Suppressor macrophage treated with lipopolysaccharide for 4 hours (primary cell): ENCODE results near the gene GPATCH1.
"Not testable (repeated sequence)": the region's sequence is repeated elsewhere in the genome, so short reads cannot be mapped to it uniquely, and the experiment has no call there.

ENCODE experiments used
- DNase-seq: peaks from one replicate; pipeline ENCODE4 v3.0.0-alpha.2; 2020

GPATCH1 gene, protein sequence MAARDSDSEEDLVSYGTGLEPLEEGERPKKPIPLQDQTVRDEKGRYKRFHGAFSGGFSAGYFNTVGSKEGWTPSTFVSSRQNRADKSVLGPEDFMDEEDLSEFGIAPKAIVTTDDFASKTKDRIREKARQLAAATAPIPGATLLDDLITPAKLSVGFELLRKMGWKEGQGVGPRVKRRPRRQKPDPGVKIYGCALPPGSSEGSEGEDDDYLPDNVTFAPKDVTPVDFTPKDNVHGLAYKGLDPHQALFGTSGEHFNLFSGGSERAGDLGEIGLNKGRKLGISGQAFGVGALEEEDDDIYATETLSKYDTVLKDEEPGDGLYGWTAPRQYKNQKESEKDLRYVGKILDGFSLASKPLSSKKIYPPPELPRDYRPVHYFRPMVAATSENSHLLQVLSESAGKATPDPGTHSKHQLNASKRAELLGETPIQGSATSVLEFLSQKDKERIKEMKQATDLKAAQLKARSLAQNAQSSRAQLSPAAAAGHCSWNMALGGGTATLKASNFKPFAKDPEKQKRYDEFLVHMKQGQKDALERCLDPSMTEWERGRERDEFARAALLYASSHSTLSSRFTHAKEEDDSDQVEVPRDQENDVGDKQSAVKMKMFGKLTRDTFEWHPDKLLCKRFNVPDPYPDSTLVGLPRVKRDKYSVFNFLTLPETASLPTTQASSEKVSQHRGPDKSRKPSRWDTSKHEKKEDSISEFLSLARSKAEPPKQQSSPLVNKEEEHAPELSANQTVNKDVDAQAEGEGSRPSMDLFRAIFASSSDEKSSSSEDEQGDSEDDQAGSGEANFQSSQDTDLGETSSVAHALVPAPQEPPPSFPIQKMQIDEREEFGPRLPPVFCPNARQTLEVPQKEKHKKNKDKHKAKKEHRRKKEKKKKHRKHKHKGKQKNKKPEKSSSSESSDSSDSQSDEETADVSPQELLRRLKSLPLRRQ

DNA sequence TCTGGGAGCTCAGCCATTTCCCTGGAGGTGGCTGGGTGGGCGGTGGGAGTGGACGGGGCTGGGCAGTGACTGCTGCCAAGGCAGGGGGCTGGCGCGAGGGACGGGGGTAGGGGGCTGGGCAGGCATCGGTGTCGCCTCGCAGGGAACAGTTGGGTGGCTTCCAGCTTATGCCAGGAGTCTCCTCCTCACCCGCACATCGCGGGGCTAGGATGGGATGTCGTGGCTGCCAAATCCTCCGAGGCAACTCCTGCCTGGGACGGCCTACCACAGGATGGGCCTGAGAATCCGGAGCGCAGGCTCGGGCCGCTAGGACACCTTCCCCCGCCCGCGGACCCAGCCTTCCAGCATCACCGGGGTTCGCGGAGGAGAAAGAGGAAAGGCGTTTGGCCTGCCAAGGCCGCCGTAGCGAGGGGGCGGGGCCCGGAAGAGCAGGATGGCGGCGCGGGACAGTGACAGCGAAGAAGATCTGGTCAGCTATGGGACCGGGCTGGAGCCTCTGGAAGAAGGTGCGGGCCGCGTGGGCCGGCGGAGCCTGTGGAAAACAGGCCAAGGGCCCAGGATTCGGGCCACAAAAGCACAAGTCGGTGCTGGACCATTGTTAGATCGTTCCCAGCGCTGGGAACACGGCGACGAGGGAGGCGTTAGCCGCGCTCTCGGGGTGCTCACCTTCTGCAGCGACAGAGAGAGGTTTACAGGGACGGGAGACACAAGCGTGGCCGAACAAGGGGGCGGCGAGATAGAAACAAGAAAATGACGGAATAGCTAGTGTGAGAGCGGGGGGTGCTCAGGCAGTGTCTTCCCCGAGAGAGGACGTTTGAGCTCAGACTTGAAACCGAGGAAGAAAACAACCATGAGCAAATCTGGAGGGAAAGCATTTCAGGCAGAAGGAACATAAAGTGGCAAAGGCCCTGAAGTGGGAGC lies at the start of gene GPATCH1:
TSS of gene GPATCH1 (plus strand) at position 421 of the 921 bp plus-strand sequence. CDS start at position 434, 13 bp downstream.
- DNase-seq, result peak; percentile 86

DNA sequence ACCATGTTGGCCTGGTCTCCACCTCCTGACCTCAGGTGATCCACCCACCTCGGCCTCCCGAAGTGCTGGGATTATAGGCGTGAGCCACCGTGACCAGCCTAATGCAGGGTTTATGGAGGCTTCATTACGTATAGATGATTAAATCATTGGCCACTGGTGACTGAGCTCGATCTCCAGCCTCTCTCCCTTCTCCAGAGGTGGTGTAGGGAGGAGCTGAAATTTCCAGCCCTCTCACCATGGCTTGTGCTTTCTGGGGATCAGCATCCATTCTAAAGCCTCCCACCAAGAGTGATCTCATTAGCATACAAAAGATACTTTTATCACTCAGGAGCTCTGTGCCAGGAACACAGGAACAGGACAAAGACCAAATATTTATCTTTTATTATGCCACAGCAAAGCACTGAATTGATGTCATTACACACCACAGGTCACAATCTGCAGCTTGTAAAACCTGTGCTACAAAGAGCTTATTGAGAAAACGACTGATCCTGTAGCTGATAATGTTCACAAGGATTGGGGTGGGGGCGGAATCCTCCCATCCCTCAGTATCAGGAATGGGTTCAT lies 48.7 kb upstream of the GPATCH1 start:
- no peak for DNase-seq

DNA sequence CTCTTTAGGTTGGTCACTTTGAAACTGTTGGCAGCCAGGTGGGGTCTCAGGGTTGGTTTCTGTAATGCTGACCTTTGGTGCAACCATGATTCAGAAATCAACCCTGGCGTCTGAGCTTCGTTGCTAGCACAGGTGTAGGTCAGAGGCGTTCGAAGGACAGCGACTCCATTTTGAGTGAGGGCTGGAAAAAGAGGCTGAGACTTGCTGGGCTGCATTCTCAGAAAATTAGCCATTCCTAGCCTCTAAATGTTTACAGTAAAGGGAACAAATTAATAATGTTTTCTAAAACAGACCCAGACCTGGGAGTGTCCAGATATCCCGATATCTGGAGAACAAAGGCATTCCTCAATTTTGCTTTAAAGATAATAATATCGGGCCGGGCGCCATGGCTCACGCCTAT lies 45.5 kb upstream of the GPATCH1 start:
- DNase-seq, result no peak

DNA sequence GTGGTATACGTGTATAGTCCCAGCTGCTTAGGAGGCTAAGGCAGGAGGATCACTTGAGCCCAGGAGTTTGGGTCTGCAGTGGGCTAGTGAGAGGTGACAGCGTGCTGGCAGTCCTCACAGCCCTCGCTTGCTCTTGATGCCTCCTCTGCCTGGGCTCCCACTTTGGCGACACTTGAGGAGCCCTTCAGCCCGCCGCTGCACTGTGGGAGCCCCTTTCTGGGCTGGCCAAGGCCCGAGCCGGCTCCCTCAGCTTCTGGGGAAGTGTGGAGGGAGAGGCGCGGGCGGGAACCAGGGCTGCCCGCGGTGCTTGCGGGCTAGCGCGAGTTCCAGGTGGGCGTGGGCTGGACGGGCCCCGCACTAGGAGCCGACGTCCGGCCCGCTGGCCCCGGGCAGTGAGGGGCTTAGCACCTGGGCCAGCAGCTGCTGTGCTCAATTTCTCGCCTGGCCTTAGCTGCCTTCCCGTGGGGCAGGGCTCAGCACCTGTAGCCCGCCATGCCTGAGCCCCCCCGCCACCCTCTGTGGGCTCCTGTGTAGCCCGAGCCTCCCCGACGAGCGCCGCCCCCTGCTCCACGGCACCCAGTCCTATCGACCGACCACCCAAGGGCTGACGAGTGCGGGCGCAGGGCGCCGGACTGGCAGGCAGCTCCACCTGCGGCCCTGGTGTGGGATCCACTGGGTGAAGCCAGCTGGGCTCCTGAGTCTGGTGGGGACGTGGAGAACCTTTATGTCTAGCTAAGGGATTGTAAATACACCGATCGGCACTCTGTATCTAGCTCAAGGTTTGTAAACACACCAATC lies 44.4 kb upstream of the GPATCH1 start:
- DNase-seq, result not testable (repeated sequence)

DNA sequence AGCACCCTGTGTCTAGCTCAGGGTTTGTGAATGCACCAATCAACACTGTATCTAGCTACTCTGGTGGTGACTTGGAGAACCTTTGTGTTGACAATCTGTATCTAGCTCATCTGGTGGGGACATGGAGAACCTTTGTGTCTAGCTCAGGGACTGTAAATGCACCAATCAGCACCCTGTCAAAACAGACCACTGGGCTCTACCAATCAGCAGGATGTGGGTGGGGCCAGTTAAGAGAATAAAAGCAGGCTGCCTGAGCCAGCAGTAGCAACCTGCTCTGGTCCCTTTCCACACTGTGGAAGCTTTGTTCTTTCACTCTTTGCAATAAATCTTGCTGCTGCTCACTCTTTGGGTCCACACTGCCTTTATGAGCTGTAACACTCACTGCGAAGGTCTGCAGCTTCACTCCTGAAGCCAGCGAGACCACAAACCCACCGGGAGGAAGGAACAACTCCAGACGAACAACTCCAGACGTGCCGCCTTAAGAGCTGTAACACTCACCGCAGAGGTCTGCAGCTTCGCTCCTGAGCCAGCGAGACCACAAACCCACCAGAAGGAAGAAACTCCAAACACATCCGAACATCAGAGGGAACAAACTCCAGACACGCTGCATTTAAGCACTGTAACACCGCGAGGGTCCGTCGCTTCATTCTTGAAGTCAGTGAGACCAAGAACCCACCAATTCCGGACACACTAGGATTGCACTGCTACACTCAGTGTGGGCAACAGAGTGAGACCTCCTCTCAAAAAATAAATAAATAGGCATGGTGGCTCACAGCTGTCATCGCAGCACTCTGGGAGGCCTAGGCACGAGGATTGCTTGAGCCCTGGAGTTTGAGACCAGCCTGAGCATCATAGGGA lies 43.6 kb upstream of the GPATCH1 start:
- not testable (repeated sequence) for DNase-seq

DNA sequence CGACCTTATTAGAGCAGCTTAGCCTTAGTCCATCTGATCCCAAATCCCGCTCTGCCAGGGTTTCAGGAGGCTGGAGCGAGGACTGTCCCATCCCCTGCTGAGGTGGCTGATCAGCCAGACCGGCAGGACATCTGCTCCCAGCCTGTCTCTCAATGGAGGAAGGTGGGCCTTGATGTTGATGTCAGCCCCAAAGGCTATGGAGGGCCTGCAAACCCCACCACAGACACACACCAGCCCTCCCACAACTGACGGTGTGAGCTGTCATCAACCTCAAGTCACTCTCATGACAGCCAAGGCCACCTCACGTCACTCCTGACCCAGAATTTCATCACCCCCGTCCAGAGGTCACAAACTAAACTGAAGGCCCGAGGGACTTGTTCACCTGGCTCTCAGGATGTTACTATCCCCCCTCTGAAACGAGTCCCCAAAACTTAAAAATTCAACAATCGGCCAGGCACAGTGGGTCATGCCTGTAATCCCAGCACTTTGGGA lies 41.8 kb upstream of the GPATCH1 start:
- DNase-seq, result no peak

DNA sequence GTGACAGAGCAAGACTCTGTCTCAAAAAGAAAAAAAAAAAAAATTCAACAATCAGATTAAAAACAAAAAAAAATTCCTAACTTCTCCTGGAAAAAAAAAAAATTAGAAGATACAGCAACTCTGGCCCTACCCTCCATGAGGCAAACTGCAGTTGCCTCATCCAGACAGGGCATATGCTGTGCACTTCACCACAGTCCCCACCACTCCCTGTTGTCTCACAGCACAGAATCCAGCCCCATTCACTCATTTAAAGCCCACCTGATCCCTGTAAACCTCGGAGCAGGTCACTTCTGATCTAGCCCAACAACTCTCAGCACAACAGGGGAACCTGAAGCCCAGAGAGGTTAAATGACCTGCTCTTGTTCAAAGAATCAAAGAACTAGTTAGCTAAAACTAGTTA lies 41.2 kb upstream of the GPATCH1 start:
- DNase-seq, result no peak

DNA sequence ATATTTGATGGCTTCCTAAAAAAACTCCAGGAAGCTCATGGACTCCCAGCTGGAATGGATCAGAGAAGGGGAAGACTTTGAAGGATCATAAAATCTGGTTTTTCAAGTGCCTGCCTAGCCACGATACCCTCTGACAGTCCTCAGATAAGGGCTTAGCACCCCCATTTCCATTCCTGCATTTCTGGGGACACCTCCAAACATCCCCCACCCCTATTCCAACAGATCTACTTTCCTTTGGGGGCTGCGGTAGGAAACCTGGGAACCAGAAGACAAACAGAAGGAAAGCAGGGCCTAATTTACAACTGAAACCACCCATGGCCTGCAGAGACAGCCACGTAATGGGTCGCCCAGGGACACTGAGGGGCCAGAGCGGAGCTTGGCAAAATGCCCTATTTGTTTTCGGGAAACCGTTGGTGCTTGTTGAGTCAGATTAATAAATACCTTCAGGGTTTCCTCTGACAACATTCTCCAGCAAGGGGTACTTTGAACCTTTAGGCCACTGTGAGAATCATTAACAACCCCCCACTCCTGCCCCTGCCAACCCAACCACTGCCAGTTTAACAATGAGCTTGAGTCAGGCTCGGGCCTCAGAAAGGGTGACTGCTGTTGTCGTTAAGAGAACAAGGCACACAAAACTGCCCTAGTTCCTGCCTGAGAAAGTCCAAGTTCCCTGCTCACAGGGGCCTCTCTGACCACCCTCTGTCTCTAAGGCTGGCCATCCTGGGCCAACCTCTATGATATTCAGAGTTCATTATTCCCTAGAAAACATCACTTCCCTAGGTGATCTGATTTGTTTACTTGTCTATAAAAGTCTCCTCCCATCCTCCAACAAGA lies 39.8 kb upstream of the GPATCH1 start:
- DNase-seq, result no peak

DNA sequence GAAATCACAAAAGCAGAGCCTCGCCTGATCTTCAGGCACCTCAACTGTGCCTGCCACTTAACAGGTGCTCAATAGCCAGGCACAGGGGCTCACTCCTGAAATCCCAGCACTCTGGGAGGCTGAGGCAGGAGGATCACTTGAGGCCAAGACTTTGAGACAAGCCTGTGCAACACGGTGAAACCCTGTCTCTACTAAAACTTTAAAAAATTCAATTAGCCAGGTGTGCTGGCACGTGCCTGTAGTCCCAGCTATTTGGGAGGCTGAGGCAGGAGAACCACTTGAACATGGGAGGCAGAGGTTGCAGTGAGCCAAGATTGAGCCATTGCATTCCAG lies 39.2 kb upstream of the GPATCH1 start:
- DNase-seq, result not testable (repeated sequence)

DNA sequence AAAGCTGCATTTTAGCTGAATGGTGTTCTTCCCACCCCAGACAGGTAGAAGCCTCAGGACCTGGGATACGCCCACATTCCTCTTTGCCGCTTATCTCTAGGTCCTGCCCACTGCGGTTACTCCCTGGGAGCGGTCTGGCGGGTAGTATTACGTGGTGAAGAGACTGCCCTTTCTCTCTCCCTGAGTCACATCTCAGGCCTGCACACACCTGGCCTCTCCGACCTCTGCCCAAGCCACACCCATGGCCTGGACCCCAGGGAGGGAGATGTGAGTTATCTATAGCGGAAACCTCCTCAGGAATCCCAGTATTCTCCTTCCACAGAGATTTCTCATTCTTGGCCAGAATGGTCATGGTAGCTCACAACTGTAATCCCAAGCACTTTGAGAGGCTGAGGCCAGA lies 33.6 kb upstream of the GPATCH1 start:
- no peak for DNase-seq

DNA sequence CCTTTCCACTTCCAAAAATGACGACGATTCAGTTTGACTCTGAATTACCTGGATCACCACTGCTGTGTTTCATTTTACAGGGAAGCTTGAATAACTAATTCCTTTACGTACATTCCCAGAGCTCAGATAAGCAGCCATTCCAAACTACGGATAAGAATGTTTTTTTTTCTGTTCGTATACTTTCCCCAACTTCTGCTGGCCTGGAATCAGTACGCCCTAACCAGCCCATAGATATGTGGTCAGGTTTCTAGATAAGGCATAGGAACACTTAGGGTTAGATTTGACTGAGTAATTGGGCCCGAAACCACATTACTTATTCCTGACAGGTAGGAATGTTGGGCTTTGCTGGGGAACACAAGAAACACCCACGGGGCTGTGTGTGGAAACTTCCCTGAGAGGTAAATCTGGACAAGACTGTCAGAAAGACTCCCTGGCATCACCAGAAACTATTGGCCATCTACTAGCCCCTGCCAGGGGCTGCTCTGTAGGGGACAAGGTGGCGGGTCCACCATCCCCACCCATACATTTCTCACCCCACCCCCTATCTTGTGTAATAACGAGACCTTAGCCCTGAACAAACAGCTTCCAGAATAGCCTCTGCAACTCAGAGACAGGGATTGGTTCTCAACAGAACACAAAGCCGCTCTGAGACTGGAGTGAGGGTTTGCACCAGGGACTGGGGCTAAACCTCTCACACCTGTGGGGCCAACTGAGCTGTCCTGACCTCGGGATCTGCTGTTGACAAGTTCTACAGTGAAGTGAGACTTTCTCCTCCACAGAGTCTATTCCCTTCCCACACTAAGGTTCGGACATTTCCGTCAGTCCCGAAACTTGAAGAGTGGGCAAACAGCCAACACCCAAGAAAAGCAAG lies 31.9 kb upstream of the GPATCH1 start:
- no peak for DNase-seq

DNA sequence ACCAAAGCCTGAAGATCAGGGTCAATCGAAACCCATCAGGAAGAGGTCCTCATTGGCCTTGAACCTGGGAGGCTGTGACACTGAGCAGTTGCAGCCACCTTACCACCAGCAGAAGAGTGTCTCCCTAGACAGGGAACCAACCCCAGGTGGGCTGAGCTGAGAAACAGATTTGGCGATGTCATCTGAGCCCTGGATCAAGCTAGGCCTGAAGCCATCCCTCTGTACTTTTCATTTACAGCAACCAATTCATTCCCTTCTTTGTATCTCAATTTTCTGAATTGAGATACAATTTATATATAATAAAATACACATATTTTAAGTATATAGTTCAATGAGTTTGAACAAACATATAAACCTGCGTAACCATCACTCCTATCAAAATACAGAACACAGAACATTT lies 30.9 kb upstream of the GPATCH1 start:
- DNase-seq, result no peak

DNA sequence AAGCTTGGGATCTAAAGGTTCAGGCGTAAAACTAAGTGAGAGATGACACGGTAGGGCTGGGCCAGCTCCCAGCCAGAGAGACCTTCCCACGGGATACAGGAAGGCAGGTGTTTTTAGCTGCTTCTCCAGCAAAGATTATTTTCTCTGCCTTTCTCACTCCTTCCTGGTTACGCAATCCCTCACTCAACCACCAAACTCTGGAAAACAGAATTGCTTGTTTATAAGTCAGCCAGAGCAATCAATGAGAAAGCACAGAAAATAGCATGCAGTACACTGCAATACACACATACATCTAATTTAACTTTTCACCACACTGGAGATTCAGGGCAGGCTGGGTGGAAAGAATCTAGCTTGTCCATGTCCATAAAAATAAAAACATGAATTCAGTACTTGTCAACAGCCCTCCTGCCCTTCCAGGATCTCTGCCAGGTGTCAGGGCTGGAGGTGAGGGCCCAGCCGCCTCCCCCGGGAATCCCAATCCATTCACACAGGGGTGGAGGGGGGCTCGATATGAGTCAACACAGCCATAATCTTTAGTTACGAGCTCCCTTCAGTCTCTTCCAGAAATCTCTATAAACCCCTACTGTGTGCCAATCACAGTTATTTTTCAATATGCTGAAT lies 28.5 kb upstream of the GPATCH1 start:
- no peak for DNase-seq

DNA sequence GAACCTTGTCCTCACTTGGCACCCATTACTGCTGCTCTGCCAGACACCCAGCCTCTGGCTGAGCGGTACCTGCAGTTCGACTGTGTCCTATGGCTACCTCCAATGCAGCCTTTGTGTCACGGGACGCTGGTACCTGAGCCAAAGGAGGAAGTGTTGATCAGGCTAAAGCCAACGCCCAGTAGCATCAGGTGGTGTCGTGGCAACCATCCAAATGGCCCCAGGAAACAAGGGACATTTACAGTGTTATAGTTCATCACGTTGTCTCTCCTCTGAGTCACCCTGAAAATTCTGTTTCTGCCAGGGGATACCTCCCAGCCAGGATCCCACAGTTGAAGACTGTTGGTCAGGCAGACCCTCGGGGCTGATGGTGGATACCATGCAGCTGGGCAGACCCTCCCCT lies 26.4 kb upstream of the GPATCH1 start:
- no peak for DNase-seq

DNA sequence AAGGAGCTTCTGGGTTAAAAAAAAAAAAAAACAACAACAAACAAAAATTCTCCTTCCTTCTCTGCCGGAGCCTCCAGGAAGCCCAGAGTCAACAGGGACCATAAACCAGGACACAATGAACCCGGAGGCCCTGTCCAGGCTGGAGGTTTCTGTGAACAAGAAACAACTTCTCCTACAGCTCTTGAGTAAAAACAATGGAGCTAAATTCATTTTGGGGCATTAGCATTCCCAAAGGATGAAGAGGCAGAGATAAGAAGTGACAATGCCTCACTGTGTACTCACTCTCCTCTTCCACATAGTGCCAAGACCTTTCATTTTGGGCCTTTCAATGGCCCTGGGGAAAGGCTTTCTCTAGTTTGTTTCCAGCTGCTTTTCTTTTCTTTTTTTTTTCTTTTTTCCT lies 25.3 kb upstream of the GPATCH1 start:
- no peak for DNase-seq

DNA sequence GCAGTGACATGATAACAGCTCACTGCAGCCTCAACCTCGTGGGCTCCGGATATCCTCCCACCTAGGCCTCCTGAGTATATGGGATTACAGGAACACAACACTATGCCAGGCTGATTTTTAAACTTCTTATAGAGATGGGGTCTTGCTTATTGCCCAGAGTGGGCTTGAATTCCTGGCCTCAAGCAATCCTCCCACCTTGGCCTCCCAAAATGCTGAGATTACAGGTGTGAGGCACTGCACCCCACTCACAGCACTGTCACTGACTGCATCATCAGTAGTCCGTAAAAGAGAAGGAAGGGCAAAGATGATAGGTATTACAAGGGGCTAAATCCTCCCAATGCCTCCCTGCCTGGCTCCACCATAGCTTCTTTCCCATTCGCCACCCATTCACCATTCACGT lies 20.4 kb upstream of the GPATCH1 start:
- no peak for DNase-seq

DNA sequence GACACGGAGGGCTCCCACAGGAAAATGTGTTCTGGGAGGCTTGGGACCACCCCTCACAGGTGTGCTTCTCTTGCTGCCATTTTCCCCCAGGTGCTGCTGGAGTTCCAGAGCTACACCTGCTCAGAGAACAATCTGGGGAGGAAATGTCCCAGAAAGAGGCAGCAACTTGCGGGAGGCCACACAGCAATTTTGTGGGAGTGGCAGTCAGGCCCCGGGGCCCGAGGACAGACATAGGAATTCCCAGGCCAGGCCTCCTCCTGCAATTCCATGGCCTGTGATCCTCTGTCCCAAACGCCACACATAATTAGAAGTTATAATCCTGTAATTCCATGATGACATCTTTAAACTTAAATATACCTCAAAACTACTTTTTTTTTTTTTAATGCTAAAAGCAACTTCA lies 18.1 kb upstream of the GPATCH1 start:
- DNase-seq, result no peak

DNA sequence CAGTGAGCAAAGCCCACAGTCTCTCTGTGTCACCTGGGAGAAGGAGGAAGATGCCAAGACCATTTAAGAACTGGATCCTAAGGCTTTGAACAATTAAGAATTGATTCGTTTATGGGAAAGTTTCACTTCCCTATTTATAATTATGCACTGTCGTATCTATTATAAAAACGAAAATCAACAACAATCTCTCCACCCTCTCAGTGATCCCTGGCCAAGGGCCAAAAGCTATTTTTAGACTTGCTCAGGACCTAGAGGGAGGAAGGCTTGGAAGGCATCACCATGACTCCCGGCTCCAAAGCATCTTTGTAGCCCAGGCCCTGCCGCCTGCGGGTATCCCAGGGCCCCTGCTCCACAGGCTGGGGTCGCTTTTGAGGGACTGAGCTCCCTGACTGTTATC lies 17.6 kb upstream of the GPATCH1 start:
- peak; percentile 5 for DNase-seq
